Measurements from ENCODE around the gene CCDC107. TPM values are rescaled to one million over a fixed set of nuclear protein-coding genes. Genes with fewer than 3 reads are reported as not detected.
A peak's percentile ranks its signal among the peaks of the same experiment; 100 is the strongest.

CCDC107 gene
- total RNA-seq, 2 experiments from 2014 or later: 32.7 to 36.3 TPM

GRCh38 chr9:35667939-35668338 is 9.8 kb downstream of the CCDC107 start:
- Mint-ChIP-seq H3K4me1 (peaks cover 24% of the 10 kb centered on the region), H3K27me3 (peaks cover 5% of the 10 kb centered on the region), H3K27ac (no peak overlapping the region), H3K4me3 (no peak overlapping the region), H3K9me3 (peaks cover 5% of the 10 kb centered on the region), H3K36me3 (peaks cover 3% of the 10 kb centered on the region)
- no peak for ATAC-seq (ENCODE audit: low read depth)
- no peak for DNase-seq
- POLR2A ChIA-PET: no interaction called here

- Mint-ChIP-seq H3K4me1 (peaks cover 11% of the 10 kb centered on the region), H3K27me3 (peaks cover 15% of the 10 kb centered on the region), H3K36me3 (peaks cover 2% of the 10 kb centered on the region), H3K4me3 (no peak overlapping the region), H3K9me3 (peaks cover 5% of the 10 kb centered on the region), H3K27ac (no peak overlapping the region)
- POLR2A ChIA-PET: interaction anchor here (0.8 kb wide), 1 partner anchor 23 kb away, joined by 3 read pairs; no protein-coding TSS in a partner anchor
- ATAC-seq (ENCODE audit: low read depth): no peak
- DNase-seq: no peak
Observed at GRCh38 chr9:35669331-35670145, 11.4 kb downstream of the CCDC107 start.

DNA sequence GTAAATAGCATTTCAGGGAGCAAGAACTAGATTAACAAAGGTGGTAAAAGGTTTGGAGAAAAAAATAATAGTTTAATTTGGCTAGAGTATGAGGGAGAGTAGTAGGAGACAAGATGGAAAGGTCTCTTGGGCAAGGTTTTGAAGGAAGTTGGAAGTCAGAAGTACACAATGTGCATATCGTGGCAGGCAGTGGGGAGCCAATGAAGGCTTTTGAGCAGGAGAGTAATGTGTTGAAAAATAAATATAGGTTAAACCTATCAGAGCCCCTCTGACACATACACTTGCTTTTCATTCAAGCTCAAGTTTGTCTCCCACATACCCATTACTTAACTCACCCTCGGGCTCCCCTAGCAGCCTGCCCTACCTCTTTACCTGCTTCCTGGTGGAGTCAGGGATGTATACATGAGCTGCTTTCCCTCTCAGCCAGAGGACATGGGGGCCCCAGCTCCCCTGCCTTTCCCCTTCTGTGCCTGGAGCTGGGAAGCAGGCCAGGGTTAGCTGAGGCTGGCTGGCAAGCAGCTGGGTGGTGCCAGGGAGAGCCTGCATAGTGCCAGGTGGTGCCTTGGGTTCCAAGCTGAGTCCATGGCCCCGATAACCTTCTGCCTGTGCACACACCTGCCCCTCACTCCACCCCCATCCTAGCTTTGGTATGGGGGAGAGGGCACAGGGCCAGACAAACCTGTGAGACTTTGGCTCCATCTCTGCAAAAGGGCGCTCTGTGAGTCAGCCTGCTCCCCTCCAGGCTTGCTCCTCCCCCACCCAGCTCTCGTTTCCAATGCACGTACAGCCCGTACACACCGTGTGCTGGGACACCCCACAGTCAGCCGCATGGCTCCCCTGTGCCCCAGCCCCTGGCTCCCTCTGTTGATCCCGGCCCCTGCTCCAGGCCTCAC is 15.3 kb downstream of the CCDC107 start, which contains the start of gene CA9:
Gene CA9 (plus strand): TSS at position 797 of the 893 bp plus-strand sequence. CDS start 32 bp downstream, at position 829.
- H3K9me3 Mint-ChIP-seq: peaks cover 1% of the 10 kb centered on the region
- no peak for ATAC-seq (ENCODE audit: low read depth)
- POLR2A ChIA-PET: interaction anchor here (1.1 kb wide), 1 partner anchor 9 kb away, joined by 3 read pairs; the partner anchor contains the start of gene ARHGEF39
- DNase-seq: no peak
- peaks cover 30% of the 10 kb centered on the region for H3K27me3 Mint-ChIP-seq
- no peaks in the 10 kb centered on the region for H3K36me3 Mint-ChIP-seq
- peak within 1 kb of the TSS; percentile 62 for H3K27ac Mint-ChIP-seq
- peak within 1 kb of the TSS; percentile 53 for H3K4me3 Mint-ChIP-seq
- H3K4me1 Mint-ChIP-seq: peaks cover 10% of the 10 kb centered on the region

GRCh38 chr9:35674025-35674361 is 15.9 kb downstream of the CCDC107 start:
- POLR2A ChIA-PET: interaction anchor here (1.1 kb wide), 1 partner anchor 9 kb away, joined by 3 read pairs; the partner anchor contains the start of gene ARHGEF39

DNA sequence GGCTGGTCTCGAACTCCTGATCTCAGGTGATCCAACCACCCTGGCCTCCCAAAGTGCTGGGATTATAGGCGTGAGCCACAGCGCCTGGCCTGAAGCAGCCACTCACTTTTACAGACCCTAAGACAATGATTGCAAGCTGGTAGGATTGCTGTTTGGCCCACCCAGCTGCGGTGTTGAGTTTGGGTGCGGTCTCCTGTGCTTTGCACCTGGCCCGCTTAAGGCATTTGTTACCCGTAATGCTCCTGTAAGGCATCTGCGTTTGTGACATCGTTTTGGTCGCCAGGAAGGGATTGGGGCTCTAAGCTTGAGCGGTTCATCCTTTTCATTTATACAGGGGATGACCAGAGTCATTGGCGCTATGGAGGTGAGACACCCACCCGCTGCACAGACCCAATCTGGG is 17.1 kb downstream of the CCDC107 start:
- Mint-ChIP-seq H3K4me3 (peak overlapping the region; percentile 76), H3K27ac (peak overlapping the region; percentile 25), H3K36me3 (no peaks in the 10 kb centered on the region), H3K4me1 (peaks cover 10% of the 10 kb centered on the region), H3K27me3 (peaks cover 30% of the 10 kb centered on the region), H3K9me3 (no peaks in the 10 kb centered on the region)
- ATAC-seq (ENCODE audit: low read depth): no peak
- POLR2A ChIA-PET: interaction anchor here (0.7 to 2.6 kb wide), 10 partner anchors 10 to 71 kb away, joined by 3 to 18 read pairs (median 4); partner anchors contain the start of genes ARHGEF39, CCDC107, RMRP and TPM2
- no peak for DNase-seq

More at GRCh38 chr9:35674025-35674361, 15.9 kb downstream of the CCDC107 start:
- DNase-seq: no peak
- no peak overlapping the region for H3K27ac Mint-ChIP-seq
- H3K4me3 Mint-ChIP-seq: no peak overlapping the region
- H3K4me1 Mint-ChIP-seq: peaks cover 10% of the 10 kb centered on the region
- peaks cover 30% of the 10 kb centered on the region for H3K27me3 Mint-ChIP-seq
- peaks cover 1% of the 10 kb centered on the region for H3K9me3 Mint-ChIP-seq
- H3K36me3 Mint-ChIP-seq: no peaks in the 10 kb centered on the region
- ATAC-seq (ENCODE audit: low read depth): no peak

DNA sequence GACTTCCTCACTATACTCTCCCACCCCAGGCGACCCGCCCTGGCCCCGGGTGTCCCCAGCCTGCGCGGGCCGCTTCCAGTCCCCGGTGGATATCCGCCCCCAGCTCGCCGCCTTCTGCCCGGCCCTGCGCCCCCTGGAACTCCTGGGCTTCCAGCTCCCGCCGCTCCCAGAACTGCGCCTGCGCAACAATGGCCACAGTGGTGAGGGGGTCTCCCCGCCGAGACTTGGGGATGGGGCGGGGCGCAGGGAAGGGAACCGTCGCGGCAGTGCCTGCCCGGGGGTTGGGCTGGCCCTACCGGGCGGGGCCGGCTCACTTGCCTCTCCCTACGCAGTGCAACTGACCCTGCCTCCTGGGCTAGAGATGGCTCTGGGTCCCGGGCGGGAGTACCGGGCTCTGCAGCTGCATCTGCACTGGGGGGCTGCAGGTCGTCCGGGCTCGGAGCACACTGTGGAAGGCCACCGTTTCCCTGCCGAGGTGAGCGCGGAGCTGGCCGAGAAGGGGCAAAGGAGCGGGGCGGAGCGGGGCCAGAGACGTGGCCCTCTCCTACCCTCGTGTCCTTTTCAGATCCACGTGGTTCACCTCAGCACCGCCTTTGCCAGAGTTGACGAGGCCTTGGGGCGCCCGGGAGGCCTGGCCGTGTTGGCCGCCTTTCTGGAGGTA is 17.8 kb downstream of the CCDC107 start:
- peak; percentile 73 for ATAC-seq (ENCODE audit: low read depth)
- Mint-ChIP-seq H3K27ac (no peak overlapping the region), H3K4me3 (peak overlapping the region; percentile 76), H3K9me3 (no peaks in the 10 kb centered on the region), H3K4me1 (peaks cover 10% of the 10 kb centered on the region), H3K27me3 (peaks cover 30% of the 10 kb centered on the region), H3K36me3 (no peaks in the 10 kb centered on the region)
- POLR2A ChIA-PET: interaction anchor here (0.7 to 2.6 kb wide), 9 partner anchors 11 to 72 kb away, joined by 3 to 18 read pairs (median 3); partner anchors contain the start of genes ARHGEF39, CCDC107, RMRP and TPM2
- DNase-seq: peak; percentile 64

DNA sequence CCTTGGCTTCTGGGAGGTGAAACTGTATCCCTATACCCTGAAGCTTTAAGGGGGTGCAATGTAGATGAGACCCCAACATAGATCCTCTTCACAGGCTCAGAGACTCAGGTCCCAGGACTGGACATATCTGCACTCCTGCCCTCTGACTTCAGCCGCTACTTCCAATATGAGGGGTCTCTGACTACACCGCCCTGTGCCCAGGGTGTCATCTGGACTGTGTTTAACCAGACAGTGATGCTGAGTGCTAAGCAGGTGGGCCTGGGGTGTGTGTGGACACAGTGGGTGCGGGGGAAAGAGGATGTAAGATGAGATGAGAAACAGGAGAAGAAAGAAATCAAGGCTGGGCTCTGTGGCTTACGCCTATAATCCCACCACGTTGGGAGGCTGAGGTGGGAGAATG is 21.0 kb downstream of the CCDC107 start:
- H3K27me3 Mint-ChIP-seq: peaks cover 20% of the 10 kb centered on the region
- no peak overlapping the region for H3K27ac Mint-ChIP-seq
- no peak overlapping the region for H3K4me3 Mint-ChIP-seq
- peaks cover 12% of the 10 kb centered on the region for H3K4me1 Mint-ChIP-seq
- no peaks in the 10 kb centered on the region for H3K9me3 Mint-ChIP-seq
- no peak for DNase-seq
- ATAC-seq (ENCODE audit: low read depth): no peak
- H3K36me3 Mint-ChIP-seq: no peaks in the 10 kb centered on the region
- POLR2A ChIA-PET: interaction anchor here (1.4 kb wide), 1 partner anchor 53 kb away, joined by 4 read pairs; the partner anchor contains the start of genes CREB3 and TLN1

- no peak overlapping the region for H3K27ac Mint-ChIP-seq
- DNase-seq: no peak
- H3K4me1 Mint-ChIP-seq: peaks cover 8% of the 10 kb centered on the region
- no peak overlapping the region for H3K4me3 Mint-ChIP-seq
- H3K36me3 Mint-ChIP-seq: no peaks in the 10 kb centered on the region
- peaks cover 12% of the 10 kb centered on the region for H3K27me3 Mint-ChIP-seq
- H3K9me3 Mint-ChIP-seq: no peaks in the 10 kb centered on the region
- ATAC-seq (ENCODE audit: low read depth): no peak
- POLR2A ChIA-PET: interaction anchor here (1.4 kb wide), 1 partner anchor 52 kb away, joined by 4 read pairs; the partner anchor contains the start of genes CREB3 and TLN1
Observed at GRCh38 chr9:35679766-35680330, 21.8 kb downstream of the CCDC107 start.

DNA sequence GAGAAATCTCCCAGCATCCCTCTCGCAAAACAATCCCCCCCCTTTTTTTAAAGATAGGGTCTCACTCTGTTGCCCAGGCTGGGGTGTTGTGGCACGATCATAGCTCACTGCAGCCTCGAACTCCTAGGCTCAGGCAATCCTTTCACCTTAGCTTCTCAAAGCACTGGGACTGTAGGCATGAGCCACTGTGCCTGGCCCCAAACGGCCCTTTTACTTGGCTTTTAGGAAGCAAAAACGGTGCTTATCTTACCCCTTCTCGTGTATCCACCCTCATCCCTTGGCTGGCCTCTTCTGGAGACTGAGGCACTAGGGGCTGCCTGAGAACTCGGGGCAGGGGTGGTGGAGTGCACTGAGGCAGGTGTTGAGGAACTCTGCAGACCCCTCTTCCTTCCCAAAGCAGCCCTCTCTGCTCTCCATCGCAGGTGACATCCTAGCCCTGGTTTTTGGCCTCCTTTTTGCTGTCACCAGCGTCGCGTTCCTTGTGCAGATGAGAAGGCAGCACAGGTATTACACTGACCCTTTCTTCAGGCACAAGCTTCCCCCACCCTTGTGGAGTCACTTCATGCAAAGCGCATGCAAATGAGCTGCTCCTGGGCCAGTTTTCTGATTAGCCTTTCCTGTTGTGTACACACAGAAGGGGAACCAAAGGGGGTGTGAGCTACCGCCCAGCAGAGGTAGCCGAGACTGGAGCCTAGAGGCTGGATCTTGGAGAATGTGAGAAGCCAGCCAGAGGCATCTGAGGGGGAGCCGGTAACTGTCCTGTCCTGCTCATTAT is 22.4 kb downstream of the CCDC107 start:
- Mint-ChIP-seq H3K4me3 (no peak overlapping the region), H3K27me3 (peaks cover 8% of the 10 kb centered on the region), H3K27ac (no peak overlapping the region), H3K9me3 (no peaks in the 10 kb centered on the region), H3K36me3 (no peaks in the 10 kb centered on the region), H3K4me1 (peaks cover 8% of the 10 kb centered on the region)
- DNase-seq (no peak), ATAC-seq (ENCODE audit: low read depth) (no peak)
- POLR2A ChIA-PET: interaction anchor here (1.4 kb wide), 1 partner anchor 52 kb away, joined by 4 read pairs; the partner anchor contains the start of genes CREB3 and TLN1

GRCh38 chr9:35681341-35682002 is 23.4 kb downstream of the CCDC107 start:
- no peaks in the 10 kb centered on the region for H3K36me3 Mint-ChIP-seq
- DNase-seq: no peak
- H3K27me3 Mint-ChIP-seq: peaks cover 6% of the 10 kb centered on the region
- ATAC-seq (ENCODE audit: low read depth): no peak
- POLR2A ChIA-PET: no interaction called here
- H3K9me3 Mint-ChIP-seq: no peaks in the 10 kb centered on the region
- H3K27ac Mint-ChIP-seq: no peak overlapping the region
- H3K4me3 Mint-ChIP-seq: no peak overlapping the region
- peaks cover 5% of the 10 kb centered on the region for H3K4me1 Mint-ChIP-seq

- H3K36me3 Mint-ChIP-seq: no peaks in the 10 kb centered on the region
- no peak for ATAC-seq (ENCODE audit: low read depth)
- no peak overlapping the region for H3K27ac Mint-ChIP-seq
- H3K4me1 Mint-ChIP-seq: peaks cover 2% of the 10 kb centered on the region
- peaks cover 6% of the 10 kb centered on the region for H3K27me3 Mint-ChIP-seq
- H3K9me3 Mint-ChIP-seq: no peaks in the 10 kb centered on the region
- POLR2A ChIA-PET: no interaction called here
- no peak overlapping the region for H3K4me3 Mint-ChIP-seq
- no peak for DNase-seq
Observed at GRCh38 chr9:35682051-35682450, 24.0 kb downstream of the CCDC107 start.

Measured in activated naive CD8-positive, alpha-beta T cell treated with anti-CD3 and anti-CD28 coated beads, Interleukin-2, amount 10 ng/mL, durations not matched to agents 7 days and 5 days (primary cell).